NT2/D1 (cell line): ENCODE data around the gene SLC23A1.

Experiments
- DNase-seq: peaks from one replicate; pipeline ENCODE4 v3.0.0-alpha.2; 2011; ENCODE audit warnings: low read depth, low spot score
- H3K27me3 ChIP-seq: 2 replicates; pipeline ENCODE4 v1.6.0; 2011; ENCODE audit warnings: mild to moderate bottlenecking; ENCODE audit not compliant: insufficient read length, insufficient read depth
- H3K36me3 ChIP-seq: 2 replicates; pipeline ENCODE4 v1.6.1; 2011; ENCODE audit warnings: mild to moderate bottlenecking, low read length, mixed read lengths; ENCODE audit not compliant: insufficient read depth, insufficient read length
- H3K4me1 ChIP-seq: 2 replicates; pipeline ENCODE4 v1.5.1; 2011; ENCODE audit not compliant: insufficient read depth, insufficient read length
- H3K4me3 ChIP-seq: 2 replicates; pipeline ENCODE4 v1.5.1; 2011; ENCODE audit warnings: low read depth; ENCODE audit not compliant: insufficient read length
- H3K9ac ChIP-seq: 2 replicates; pipeline ENCODE4 v1.6.0; 2011; ENCODE audit warnings: low read depth; ENCODE audit not compliant: insufficient read length
- H3K9me3 ChIP-seq: 2 replicates; pipeline ENCODE4 v1.5.1; 2011; ENCODE audit warnings: mild to moderate bottlenecking, low read length; ENCODE audit not compliant: insufficient read depth
- SUZ12 ChIP-seq: IDR thresholded peaks from 2 replicates; pipeline ENCODE4 v1.6.1; 2011; ENCODE audit not compliant: insufficient read length, insufficient read depth; ENCODE audit errors: extremely low read depth
- YY1 ChIP-seq: IDR thresholded peaks from 2 replicates; pipeline ENCODE4 v1.6.1; 2011; ENCODE audit not compliant: insufficient read length, insufficient read depth
- ZNF274 ChIP-seq: IDR thresholded peaks from 2 replicates; pipeline ENCODE4 v1.6.1; 2011; ENCODE audit warnings: mild to moderate bottlenecking, low read depth, low read length

The SLC23A1 gene

DNA sequence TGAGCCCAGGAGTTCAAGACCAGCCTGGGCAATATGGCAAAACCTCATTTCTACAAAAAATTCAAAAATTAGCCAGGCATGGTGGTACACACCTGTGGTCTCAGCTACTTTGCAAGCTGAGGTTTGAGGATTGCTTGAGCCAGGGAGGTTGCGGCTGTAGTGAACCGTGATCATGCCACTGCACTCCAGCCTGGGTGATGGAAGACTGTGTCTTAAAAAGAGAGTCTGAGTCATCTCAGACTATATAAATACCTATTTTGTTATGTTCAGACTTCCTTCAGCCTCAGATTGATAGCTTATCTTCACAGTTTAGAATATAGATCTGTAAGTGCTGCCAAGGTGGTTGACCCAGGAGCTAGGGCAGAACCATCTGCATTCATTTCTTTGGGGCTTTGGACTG, 43.0 kb downstream of the SLC23A1 start:
- TF ChIP-seq SUZ12 (no peak), YY1 (no peak), ZNF274 (no peak)
- no peaks in the 10 kb centered on the region for H3K36me3 ChIP-seq
- H3K9ac ChIP-seq: no peak overlapping the region
- DNase-seq: no peak
- no peaks in the 10 kb centered on the region for H3K27me3 ChIP-seq
- H3K4me1 ChIP-seq: no peaks in the 10 kb centered on the region
- no peaks in the 10 kb centered on the region for H3K9me3 ChIP-seq
- H3K4me3 ChIP-seq: no peak overlapping the region

DNA sequence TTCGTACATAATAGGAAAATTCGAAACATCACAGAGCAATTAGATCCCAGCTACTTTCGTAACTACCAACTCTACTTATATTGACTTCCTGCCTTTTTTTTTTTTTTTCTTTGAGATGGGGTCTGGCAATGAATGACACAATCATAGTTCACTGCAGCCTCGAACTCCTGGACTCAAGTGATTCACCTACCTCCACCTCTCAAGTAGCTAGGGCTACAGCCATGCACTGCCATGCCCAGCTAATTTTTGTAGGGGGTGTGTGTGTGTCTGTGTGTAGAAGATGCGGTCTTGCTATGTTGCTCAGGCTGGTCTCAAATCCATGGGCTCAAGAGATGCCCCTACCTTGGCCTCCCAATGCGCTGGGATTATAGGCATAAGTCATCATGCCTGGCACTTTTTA, 47.3 kb downstream of the SLC23A1 start:
- H3K4me3 ChIP-seq: no peak overlapping the region
- DNase-seq: no peak
- H3K4me1 ChIP-seq: no peaks in the 10 kb centered on the region
- H3K36me3 ChIP-seq: peaks cover 17% of the 10 kb centered on the region
- no peaks in the 10 kb centered on the region for H3K27me3 ChIP-seq
- no peaks in the 10 kb centered on the region for H3K9me3 ChIP-seq
- no peak overlapping the region for H3K9ac ChIP-seq
- TF ChIP-seq YY1: no peak
- TF ChIP-seq ZNF274: no peak
- no peak for TF ChIP-seq SUZ12
